ENCODE results near the gene NR6A1.

Gene NR6A1

GRCh38 chr9:124500028-124500795 is 270.9 kb downstream of the NR6A1 start:
- no peak for DNase-seq

- no peak for DNase-seq
These were observed 271.9 kb downstream of the NR6A1 start for GRCh38 chr9:124499216-124499615.

- no peak for DNase-seq
These were observed 272.5 kb downstream of the NR6A1 start for GRCh38 chr9:124498499-124499146.

- DNase-seq = no peak
These were observed 273.1 kb downstream of the NR6A1 start for GRCh38 chr9:124498040-124498439.

- DNase-seq = no peak
These were observed 273.7 kb downstream of the NR6A1 start for GRCh38 chr9:124497441-124497840.

- DNase-seq = no peak
These were observed 274.6 kb downstream of the NR6A1 start for GRCh38 chr9:124496463-124496862.

- no peak for DNase-seq
These were observed 275.0 kb downstream of the NR6A1 start for GRCh38 chr9:124496075-124496449.

- DNase-seq = no peak
These were observed 275.7 kb downstream of the NR6A1 start for GRCh38 chr9:124495126-124496074.

GRCh38 chr9:124493794-124494479 is 277.2 kb downstream of the NR6A1 start:
- no peak for DNase-seq

GRCh38 chr9:124493218-124493617 is 277.9 kb downstream of the NR6A1 start:
- no peak for DNase-seq

GRCh38 chr9:124492818-124493217 is 278.3 kb downstream of the NR6A1 start:
- DNase-seq = no peak

GRCh38 chr9:124491049-124491975 is 279.8 kb downstream of the NR6A1 start:
- no peak for DNase-seq

GRCh38 chr9:124490004-124490403 is 281.1 kb downstream of the NR6A1 start:
- no peak for DNase-seq

GRCh38 chr9:124489222-124489621 is 281.9 kb downstream of the NR6A1 start:
- DNase-seq = no peak

GRCh38 chr9:124488641-124489210 is 282.4 kb downstream of the NR6A1 start:
- no peak for DNase-seq

- peak; percentile 75 for DNase-seq
These were observed 283.6 kb downstream of the NR6A1 start for GRCh38 chr9:124487260-124488182.

- DNase-seq = peak; percentile 54
These were observed 284.3 kb downstream of the NR6A1 start for GRCh38 chr9:124486778-124487259.

GRCh38 chr9:124485936-124486335 is 285.2 kb downstream of the NR6A1 start:
- DNase-seq = no peak

- DNase-seq = no peak
These were observed 285.9 kb downstream of the NR6A1 start for GRCh38 chr9:124485201-124485600.

- no peak for DNase-seq
These were observed 287.6 kb downstream of the NR6A1 start for GRCh38 chr9:124483481-124483880.
